ENCODE data around the gene VPS16. TPM values are rescaled to one million over a fixed set of nuclear protein-coding genes. Genes with fewer than 3 reads are reported as not detected.

Gene VPS16
- polyA plus RNA-seq, 1 donor, result 36.9 TPM

DNA sequence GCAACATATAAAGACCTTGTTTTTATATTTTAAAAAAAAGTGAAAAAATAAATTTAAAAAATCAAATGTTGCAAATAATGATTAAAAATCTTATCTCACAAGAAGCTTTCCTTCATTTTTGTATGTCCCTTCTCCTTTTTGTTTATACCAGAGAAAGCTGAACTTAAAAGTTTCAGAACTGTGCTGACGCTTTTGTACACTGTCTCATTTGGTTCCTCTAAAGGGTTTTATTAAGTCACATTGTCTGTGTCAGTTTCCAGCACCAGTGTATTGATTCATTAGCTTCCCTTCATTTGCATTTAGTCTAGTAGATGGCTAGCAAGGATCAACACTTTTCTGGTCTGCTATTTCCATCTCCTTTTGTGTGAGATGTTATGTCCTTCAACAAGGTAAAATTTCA lies 6.8 kb upstream of the VPS16 start:
- no peak for DNase-seq

DNA sequence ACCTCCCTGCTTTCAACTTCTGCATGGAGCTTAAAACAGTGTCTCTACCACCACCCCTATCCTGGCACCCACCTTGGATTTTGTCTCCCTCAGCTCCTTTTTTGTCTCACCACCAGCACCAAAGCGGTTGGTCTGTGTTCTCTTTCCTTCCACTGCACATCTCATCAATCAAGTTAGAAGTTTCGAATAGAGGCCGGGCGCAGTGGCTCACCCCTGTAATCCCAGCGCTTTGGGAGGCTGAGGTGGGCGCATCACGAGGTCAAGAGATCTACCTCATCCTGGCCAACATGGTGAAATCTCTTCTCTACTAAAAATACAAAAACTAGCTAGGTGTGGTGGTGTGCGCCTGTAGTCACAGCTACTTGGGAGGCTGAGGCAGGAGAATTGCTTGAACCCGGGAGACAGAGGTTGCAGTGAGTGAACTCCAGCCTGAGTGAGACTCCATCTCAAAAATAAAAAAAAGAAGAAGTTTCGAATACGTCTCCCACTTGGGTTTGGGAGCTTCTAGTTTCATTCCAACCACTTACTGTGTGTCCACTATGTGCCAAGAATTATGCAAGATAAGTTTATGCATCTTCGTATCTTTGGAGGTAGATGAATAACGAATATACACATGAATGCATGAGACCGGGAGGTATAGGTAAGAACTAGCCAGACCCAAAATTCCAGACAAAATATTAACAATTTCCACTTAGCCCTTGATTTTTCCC lies 6.0 kb upstream of the VPS16 start:
- DNase-seq, result no peak

DNA sequence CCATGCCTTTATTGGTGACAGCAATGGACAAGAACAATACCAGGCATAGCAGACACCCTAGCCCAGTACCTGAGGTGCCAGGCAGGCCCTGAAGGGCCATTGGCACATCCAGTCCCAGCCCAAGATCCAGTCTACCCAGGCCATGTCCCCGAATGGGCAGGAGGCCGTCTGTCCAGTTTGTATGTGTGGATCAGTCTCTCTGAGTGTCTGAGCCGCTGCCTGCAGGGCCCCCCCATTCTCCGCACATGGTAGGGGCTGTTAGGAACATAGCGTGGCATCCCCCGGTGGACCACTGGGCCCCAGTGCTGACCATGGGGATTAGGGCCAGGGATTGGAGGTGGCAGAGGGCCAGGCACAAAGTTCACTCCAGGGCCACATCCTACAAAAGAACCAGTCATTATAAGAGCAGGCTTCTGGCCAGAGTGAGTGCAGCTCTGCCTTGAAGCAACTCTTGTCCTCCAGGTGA lies 5.2 kb upstream of the VPS16 start:
- DNase-seq, result no peak

DNA sequence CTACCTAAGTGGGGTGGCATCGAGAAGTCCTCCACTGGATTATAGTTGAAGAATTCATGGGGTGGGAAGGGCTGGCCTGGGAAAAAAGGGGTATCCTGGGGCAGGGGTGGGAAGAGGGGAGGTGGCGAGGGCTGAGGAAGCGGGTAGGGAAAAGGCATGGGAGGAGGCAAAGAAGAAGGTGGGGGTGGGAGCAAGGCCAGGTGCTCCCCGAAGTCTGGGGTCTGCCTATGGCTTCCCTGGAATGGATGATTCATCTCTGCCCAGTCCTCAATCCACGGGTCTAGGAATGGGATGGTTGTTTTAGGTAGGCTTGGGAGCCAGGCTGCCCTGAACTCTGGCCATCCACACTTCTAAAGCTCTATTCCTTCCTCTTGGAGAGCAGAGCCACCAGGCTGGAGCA lies 4.5 kb upstream of the VPS16 start:
- no peak for DNase-seq

DNA sequence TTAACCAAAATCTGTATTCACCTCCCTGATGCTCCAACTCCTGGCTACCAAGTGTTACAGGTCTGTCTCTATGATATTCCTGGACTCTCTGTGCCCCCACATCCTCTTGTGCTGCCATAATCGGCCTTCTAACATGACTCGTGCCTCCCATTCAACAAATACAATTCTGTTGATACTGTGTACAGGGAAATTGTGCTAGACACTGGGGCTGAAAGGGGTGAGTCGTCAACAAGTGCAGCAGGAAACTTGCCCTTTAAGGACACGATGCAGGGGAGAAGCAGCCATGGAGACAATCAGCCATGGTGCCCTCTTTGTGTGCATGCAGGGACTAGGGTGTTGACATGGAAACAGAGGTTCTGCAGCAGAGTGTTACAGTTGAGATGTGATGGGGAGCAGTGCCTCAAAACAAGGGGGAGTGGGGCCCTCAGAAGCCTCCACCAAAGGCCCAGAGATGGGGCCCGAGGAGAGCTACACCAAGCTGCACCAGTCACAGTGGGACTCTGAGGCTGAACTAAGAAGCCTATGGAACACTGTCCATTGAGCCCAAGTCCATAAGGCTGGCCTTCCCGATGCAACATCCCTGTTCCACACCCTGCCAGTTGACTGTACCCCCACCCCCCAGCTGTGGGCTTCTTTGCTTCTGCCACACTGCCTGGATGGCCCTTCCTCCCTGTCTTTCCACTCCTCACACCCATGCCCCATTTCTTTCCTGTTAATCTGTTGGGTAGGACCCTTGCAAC lies 3.2 kb upstream of the VPS16 start:
- no peak for DNase-seq

DNA sequence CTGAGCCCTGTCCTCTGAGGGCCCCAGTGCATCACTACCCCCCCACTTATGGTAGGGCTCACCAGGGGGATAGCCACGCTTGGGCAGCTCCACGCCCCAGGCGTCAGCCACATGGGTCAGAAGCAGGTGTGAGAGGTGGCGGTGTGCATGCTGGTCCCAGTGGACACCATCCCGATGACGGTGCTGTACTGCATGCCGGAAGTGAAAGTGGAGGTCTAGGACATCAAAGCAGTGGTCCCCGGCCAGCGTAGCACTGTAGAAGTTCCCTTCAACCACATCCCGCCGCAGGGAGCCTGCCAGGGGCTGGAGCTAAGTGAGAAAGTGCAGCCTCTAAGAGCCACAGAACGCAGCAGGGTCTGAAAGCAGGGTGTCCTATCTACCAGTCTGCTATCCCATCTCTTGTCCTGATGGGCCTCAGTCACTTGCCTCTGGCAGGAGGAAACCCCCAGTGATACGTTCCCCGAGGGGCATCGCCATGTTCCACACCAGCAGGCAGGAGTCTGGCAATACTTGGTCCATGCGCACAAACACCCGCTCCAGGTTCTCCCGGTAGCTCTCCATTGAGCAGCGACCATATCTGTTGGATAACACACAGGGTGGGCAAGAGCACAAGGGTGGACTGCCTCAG lies 2.3 kb upstream of the VPS16 start:
- no peak for DNase-seq

DNA sequence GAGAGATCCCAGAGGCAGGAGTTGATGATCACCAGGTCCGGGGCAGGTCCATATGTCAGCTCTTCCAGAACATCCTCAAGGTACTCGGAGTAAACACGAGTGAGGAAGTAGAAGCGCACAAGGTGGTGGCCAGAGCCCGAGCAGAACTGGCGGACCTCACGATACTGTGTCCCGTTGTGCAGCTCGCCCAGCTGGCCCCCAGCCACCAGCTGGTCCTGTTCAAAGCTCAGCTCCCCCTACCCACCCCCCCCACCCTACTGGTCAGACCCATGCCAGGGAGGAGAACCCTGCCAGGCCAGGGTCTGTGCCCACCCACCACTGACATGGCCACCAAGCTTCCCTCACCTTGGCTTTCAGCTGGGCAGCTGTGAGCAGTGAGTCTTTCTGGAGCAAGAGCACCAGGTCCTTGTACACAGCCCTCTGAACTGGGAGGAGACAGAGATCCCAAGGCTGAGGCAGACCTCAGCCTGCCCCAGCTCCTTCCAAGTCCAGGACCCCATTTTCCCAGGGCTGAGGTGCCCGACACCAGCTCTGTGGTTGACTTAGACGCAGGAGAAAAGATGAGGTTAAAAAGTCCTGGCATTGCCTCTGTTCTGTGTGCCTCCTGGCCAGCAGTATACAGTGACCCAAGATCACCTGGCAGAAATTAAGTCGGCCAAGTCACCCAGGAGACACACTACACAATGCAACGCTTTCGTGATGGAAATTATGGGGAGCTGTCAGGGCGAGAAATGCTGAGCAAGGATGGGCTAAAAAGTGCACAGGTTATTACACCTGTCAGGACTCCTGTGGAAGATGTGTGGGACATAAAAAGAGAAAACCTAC lies 1.5 kb upstream of the VPS16 start:
- DNase-seq, result no peak

DNA sequence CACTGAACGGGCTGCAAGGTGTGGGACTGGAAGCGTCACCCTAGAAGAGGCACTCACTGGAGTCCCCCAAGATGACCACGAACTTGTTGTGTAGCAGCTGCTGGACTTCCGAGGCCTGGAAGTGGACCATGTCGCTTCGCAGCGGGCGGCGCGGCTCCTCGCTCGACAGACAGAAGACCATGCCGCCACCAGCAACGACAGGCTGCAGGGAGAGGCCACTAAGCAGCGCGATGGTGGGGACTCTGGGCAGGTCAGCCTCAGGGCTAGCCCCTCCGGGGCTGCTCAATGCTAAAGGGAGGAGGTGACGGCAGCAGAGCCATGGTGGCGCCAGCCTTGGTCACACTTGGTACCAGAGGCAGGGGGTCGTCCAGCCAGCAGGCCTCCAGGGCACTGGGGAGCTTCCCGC lies 810 bp upstream of the VPS16 start:
- no peak for DNase-seq

DNA sequence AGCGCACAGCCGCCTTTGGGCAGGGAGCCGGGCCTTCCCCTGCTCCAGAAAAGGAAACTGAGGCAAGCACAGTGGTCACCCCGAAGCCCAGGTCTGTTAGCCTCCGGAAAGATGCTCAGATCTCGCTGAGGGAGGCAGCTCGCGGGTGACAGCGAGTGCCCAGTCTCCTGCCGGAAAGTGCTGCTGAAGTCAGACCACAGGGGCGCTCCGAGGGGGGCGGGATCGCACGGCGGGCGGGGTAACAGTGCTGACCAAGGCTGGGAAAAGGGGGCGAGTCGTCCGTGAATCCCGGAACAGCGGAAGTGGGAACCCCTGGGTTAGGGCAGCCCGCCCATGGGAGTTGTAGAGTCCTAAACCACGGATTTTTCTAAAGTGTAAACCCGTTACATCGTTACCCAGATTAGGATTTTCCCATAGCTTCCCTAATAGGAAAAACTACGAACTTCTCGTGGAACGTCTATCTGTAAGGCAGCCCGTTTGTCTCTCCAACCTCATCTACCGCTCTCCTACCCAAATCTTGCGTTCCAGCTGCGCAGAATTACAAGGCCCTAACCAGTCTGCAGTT lies 504 bp downstream of the VPS16 start:
- DNase-seq, result no peak

DNA sequence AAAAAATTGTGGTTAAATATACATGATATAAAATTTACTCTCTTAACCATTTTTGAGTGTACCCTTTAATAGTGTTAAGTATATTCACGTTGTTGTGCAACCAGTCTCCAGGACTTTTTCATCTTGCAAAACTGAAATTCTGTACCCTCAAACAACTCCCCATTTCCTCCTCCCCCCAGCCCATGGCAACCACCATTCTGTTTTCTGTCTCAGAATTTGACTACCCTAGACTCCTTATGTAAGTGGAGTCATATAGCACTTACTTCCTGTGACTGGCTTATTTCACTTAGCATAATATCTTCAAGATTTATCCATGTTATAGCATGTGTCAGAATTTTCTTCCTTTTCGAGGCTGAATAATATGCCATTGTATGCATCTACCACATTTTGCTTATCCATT lies 5.1 kb downstream of the VPS16 start:
- DNase-seq, result no peak

DNA sequence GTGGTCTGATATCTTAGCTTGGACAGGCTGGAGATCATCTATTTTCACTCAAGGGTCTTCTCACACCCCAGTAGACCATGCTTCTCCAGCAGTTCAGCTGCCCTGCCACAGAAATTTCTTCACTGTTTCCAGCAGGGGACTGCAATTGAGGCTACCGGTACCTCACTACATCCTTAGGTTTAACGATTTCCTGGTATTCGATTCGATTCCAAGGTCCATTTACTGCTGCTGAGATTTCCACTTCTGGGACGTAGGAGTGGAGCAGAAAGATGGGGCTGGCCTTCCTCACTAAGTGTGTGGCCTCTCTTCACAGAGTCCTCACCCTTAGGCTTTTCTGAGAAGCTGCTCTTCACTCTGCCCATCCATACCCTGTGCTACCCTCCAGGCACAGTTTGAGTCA lies 6.2 kb downstream of the VPS16 start:
- DNase-seq, result no peak

DNA sequence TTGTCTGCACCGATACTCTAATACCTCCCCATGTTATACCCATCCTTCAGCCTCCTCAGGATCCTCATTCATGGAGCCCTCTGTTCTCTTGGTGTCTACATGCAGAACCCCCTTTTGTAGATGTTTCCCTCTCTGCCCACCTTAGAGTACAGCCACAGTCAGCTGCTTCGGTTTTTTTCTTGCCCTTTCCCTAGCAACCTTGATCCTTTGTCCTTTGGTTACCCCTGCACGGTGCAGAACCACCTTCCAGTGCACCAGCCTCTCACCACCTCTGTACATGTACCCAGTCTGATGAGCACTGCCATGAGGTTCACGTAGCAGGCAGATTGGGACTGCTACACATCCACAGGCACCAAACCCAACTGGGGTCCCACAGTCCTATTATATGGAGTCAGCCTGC lies 7.3 kb downstream of the VPS16 start:
- DNase-seq, result no peak

DNA sequence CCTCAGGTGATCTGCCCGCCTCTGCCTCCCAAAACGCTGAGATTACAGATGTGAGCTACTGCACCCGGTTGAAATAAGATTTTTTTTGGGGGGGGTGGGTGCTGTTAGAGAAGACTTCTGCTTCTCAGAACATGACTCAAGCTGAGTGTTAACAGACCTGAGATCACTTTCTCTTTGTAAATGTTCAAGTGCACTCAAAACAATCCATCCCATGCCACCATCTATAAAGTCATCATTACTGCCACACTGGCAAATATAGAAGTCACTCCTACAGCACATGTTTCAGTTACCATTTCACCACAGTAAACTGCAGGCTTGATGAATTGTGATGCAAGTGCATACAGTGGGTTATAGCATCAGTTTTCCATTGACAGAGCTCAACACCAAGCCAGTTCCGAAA lies 9.0 kb downstream of the VPS16 start:
- no peak for DNase-seq

DNA sequence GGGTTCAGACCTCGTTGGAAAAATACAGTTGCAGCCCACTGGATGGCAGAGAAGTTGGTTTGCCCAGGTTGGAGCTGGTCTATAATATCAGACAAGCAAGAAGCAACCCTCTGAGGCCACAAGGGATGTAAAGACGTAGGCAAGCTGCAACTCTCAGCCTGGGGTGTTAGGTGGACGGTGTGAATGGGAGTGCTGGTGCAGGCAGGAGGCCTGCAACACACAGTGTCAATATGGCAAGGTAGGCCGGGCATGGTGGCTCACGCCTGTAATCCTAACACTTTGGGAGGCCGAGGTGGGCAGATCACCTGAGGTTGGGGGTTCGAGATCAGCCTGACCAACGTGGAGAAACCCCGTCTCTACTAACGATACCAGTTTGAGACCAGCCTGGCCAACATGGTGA lies 10.5 kb downstream of the VPS16 start:
- DNase-seq, result no peak

DNA sequence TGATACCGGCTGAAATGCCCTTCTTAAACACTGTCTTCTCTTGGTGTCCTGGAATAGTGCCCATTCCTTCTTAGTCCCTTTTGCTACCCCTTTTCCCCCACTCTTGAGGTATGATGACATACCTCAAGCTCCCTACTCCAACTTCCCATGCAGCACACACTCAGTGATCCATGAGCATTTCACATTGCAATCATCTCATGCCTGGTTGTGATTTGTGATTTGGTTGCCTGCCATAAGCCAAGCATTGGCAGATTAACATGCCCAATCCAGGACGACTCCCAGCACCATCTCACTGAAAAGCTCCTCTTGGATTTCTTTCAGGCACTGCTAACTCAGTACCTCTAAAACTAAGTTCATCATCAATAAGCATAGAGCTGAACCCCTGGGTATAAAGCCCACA lies 18.0 kb downstream of the VPS16 start:
- no peak for DNase-seq

DNA sequence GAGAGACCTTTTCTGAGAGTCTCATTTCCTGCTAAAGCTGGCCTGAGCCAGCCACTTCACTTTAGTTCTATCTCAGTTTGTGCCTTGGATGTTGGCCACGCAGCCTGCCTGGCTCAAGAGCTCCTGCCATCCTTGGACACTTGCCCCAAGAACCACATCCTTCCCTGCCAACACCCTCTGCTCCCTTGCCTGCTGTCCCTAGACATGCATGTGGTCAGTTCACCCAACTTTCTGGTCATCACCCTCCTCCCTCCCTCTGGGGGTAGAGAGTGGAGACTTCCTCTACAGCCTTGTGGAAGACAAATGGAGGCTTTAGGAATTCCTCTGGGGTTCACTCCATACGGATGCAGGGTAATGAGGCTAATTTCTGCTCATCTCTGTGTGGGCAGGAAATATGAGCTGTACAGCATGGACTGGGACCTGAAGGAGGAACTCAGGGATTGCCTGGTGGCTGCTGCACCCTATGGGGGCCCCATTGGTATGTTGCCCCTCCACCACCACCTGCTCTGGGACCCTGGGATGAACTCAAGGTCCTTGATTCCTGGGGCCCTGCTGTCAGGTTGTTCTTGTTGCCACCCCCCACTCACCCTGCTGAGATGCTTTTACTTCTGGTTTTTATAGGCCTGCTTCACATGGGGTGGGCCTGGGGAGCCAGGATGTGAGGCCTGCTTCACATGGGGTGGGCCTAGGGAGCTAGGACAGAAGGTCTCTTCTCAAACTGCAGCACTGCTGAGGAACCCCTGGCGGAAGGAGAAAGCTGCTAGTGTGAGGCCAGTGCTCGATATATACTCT lies 19.0 kb downstream of the VPS16 start:
- no peak for DNase-seq

DNA sequence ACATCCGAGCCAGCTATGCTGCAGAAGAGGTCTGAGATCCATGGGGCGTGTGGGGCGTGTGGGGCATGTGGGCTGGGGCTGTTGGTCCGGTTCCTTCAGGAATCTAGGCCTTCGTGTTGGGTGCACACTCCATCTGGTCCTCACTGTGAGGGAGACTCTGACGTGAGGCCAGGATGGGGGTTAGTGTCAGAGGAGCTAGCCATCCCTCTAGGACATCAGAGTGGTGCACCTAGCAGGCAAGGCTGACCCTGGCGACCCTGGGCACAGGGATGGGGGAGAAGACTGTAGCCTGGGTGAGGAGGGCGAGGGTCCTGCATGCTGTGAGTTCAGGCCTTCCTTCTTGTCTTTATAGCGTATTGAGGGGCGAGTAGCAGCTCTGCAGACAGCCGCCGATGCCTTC lies 24.1 kb downstream of the VPS16 start:
- no peak for DNase-seq

DNA sequence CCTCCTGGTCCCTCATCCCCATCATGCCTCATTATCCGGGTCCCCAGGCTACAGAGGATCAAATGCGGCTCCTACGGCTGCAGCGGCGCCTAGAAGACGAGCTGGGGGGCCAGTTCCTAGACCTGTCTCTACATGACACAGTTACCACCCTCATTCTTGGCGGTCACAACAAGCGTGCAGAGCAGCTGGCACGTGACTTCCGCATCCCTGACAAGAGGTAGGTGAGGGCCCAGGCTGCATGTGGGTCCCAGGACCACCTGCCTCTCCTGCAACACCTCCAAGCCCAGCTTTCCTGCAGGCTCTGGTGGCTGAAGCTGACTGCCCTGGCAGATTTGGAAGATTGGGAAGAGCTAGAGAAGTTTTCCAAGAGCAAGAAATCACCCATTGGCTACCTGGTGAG lies 24.6 kb downstream of the VPS16 start:
- no peak for DNase-seq

DNA sequence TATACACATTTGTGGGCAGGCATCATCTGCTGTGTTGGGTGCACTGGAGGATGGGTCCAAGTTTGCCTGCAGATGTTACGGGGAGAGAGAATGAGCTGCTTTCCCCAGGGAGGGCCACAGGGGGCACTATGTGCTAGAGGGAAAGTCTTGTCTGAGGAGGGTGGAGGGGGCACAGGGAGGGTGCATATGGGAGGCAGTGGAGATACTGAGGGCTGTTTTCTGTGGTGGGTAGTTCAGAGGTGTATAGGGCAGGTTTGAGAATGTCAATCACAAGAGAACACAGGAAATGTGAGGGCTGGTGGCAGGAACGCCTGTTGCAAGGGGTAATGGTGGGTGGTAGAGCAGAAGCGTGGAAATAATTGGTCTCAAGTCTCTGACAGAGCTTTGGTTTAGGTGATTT lies 25.1 kb downstream of the VPS16 start:
- DNase-seq, result no peak

DNA sequence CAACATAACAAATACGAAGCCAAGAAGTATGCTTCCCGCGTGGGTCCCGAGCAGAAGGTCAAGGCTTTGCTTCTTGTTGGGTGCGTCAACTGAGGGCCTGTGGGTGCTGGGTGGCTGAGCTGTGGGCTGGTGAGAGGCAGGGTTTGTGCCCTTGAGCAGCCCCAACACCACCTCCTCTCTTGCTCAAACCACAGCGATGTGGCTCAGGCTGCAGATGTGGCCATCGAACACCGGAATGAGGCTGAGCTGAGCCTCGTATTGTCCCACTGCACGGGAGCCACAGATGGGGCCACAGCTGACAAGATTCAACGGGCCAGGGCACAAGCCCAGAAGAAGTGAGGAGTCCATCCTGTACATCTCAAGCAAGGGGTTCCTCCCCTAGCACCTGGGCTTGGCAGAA lies 25.7 kb downstream of the VPS16 start:
- DNase-seq, result no peak

DNA sequence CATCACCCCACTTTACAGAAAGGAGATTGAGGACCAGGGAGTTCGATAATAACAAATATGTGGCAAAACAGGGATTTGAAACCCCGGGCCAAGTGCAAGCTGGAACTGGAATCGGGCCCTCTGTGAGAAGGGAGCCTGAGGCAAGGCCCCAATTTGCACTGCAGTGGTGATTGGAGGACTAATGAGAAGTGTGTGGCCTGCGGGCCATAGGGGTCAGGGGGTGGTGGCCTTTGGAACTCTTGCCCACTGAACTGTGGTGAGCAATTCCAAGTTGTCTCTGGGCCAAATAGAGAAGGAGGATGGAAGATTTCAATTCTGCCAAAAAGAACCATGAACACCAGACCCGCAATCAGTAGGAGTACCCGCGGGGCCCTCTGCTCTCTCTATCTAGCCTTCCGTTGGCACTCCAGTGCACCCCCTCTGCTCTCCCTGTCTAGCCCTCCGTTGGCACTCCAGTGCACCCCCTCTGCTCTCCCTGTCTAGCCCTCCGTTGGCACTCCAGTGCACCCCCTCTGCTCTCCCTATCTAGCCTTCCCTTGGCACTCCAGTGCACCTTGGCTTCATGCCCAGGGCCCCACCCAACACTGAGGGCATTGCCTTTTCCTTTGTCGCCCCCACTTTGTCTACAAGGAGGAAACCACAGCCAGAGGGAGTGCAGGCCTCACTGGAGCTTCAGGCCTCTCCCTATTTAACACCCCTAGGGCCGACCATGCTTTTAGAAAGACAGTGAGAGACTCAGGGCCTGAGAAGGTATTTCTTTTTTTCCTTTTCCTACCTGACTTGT lies 26.7 kb downstream of the VPS16 start:
- DNase-seq, result no peak

Data from left kidney (tissue), 2 donors.